AG10803 (cell line): ENCODE data around the gene PRRT3.

Experiments
- DNase-seq: peaks from one replicate; pipeline ENCODE4 v3.0.0; 2010; ENCODE audit warnings: low read depth
- H3K4me3 ChIP-seq: 2 replicates; pipeline ENCODE4 v1.5.1; 2011; ENCODE audit warnings: mild to moderate bottlenecking, low read length, control low read depth
- CTCF ChIP-seq: conservative IDR thresholded peaks from 2 replicates; pipeline ENCODE4 v1.5.1; 2011; ENCODE audit warnings: mild to moderate bottlenecking, low read length, control low read depth, inconsistent platforms

PRRT3 gene

DNA sequence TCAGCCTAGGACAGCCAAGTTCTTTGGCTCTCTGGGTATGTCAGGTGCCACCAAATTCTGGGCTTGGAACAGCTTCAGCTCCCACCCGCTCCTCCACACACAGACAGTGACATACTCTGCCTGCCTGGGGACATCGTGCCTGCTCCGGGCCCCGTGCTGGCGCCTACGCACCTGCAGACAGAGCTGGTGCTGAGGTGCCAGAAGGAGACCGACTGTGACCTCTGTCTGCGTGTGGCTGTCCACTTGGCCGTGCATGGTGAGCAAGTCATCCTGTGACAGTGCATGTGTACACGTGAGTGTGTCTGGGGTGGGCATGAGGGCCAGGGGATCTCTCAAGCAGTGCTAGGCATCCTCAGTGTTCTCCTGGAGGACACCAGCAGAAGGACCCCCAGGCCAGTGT is 34.4 kb downstream of the PRRT3 start:
- no peak for DNase-seq
- H3K4me3 ChIP-seq = peak overlapping the region; percentile 71
- no peak for TF ChIP-seq CTCF

- H3K4me3 ChIP-seq = peak within 1 kb of the TSS; percentile 71
These were observed 35.2 kb downstream of the PRRT3 start, which contains the start of gene IL17RC for GRCh38 chr3:9916734-9917680. Gene IL17RC (plus strand): TSS chr3:9917098. CDS start chr3:9917316, 218 bp downstream.

DNA sequence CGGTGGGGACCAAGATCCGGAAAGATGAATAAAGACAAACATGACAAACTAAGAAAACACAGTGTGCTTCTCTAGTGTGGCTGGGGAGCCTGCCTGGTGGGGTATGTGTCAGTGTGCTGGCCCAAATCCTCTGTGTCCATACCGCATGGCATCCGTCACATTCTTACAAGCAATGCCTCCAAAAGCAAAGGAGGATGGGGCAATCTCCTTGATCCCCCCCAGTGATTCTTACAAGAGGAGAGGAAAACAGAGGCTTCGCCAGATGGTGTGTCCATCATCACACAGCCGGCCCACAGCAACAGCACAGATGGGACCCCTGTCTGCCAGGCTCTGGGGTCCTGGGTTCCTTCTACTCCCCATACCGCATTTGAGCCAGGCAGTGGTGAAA is 35.9 kb downstream of the PRRT3 start:
- no peak for TF ChIP-seq CTCF
- peak overlapping the region; percentile 71 for H3K4me3 ChIP-seq

More at GRCh38 chr3:9916734-9917680, 35.2 kb downstream of the PRRT3 start, which contains the start of gene IL17RC:
- peak; percentile 80 for DNase-seq
- no peak for TF ChIP-seq CTCF

DNA sequence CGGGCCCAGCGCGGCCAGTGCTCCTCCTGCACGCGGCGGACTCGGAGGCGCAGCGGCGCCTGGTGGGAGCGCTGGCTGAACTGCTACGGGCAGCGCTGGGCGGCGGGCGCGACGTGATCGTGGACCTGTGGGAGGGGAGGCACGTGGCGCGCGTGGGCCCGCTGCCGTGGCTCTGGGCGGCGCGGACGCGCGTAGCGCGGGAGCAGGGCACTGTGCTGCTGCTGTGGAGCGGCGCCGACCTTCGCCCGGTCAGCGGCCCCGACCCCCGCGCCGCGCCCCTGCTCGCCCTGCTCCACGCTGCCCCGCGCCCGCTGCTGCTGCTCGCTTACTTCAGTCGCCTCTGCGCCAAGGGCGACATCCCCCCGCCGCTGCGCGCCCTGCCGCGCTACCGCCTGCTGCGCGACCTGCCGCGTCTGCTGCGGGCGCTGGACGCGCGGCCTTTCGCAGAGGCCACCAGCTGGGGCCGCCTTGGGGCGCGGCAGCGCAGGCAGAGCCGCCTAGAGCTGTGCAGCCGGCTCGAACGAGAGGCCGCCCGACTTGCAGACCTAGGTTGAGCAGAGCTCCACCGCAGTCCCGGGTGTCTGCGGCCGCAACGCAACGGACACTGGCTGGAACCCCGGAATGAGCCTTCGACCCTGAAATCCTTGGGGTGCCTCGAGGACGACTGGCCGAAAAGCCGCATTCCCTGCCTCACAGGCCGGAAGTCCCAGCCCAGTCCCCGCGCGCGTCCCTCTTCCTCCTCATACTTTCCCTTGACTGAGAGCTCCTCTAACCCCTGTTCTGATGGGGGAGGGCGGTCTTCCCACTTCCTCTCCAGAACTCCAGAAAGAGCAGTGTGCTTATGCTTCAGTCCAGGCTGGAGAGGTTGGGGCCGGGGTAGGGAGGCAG is 36.7 kb downstream of the PRRT3 start:
- peak; percentile 36 for TF ChIP-seq CTCF
- peak; percentile 52 for DNase-seq
- H3K4me3 ChIP-seq = peak overlapping the region; percentile 63

More for the DNA sequence above, 35.9 kb downstream of the PRRT3 start:
- DNase-seq = peak; percentile 74

DNA sequence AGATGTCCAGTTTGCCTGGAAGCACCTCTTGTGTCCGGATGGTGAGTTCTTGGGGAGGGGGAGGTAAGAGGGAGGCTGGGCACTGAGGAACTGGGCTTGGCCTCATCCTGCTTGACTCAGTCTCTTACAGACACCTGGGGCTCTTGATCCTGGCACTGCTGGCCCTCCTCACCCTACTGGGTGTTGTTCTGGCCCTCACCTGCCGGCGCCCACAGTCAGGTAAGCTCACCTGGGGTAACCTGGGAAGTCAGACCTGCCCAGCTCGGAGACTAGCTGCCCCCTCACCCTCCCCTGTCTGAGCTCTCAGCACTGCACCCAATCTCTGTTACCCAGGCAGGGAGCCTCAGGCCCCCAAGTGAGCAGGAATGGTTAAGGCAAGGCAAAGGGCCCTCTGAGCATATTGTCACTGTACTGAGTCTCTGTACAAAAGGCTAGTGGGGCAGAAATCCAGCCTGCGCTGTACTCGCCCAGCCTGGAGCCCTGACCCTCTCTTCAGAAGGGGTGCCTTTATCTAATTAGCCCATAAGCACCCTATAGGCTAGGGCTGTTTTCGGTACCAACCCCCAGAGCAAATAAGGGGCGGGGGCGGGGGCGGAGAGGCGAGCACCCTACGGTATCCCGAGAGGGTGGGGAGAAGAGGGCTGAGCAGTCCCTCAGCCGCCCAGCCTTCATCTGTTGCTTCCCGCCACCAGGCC is 37.5 kb downstream of the PRRT3 start:
- no peak for TF ChIP-seq CTCF
- H3K4me3 ChIP-seq = peak overlapping the region; percentile 63
- no peak for DNase-seq

GRCh38 chr3:9914011-9914410 is 38.2 kb downstream of the PRRT3 start:
- TF ChIP-seq CTCF = no peak
- H3K4me3 ChIP-seq = no peak overlapping the region
- no peak for DNase-seq
